Measurements from ENCODE around the gene ACER3. TPM values are rescaled to one million over a fixed set of nuclear protein-coding genes. Genes with fewer than 3 reads are reported as not detected.
"Not testable (repeated sequence)": the region's sequence is repeated elsewhere in the genome, so short reads cannot be mapped to it uniquely, and the experiment has no call there.

ACER3 gene
- 10 to 100 TPM; 10.5 to 10.9 TPM for total RNA-seq

DNA sequence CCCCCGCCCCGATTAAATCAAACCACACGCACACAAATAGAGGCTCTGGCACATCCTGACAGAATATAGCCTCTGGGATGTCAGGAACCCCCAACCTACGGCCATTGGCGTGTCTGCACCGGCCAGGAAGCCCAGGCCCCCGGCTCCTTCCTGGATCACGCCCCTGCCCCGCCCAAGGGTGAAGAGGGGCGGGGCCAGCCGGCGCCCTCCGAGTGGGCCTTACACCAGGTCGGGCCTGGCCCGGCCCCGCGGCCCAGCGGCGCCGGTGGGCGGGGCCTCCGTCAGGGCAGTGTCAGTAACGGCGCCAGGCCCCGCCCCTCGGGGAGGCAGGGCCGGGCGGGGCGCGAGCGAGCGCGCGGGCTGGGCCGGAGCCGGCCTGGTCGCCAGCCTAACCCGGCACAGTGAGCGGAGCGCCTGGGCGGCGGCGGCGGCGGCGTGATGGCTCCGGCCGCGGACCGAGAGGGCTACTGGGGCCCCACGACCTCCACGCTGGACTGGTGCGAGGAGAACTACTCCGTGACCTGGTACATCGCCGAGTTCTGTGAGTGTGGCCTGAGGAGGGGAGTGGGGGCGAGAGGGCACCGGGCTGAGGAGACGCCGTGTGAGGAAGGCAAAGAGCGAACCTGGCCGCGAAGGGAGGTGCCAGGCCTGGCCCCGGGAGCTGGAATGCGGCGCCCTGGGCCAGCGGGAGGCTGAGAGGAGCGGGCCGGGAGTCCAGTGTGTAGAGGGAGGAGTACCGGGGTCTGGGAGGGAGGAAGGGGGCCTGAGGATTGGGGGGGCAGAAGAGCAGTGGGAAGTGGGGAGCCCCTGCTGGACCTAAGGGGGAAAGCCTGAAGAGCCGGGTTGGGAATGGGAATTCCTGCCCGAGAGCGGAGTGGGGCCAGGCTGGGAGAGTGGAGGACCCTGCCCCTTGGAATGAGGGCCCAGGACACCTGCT is at the start of gene ACER3:
TSS of gene ACER3 (plus strand) at position 380 of the 937 bp plus-strand sequence. CDS start at position 439, 59 bp downstream.
- CTCF ChIA-PET = interaction anchor here (0.6 kb wide), 1 partner anchor 1280 kb away, joined by 3 read pairs; no protein-coding TSS in a partner anchor

DNA sequence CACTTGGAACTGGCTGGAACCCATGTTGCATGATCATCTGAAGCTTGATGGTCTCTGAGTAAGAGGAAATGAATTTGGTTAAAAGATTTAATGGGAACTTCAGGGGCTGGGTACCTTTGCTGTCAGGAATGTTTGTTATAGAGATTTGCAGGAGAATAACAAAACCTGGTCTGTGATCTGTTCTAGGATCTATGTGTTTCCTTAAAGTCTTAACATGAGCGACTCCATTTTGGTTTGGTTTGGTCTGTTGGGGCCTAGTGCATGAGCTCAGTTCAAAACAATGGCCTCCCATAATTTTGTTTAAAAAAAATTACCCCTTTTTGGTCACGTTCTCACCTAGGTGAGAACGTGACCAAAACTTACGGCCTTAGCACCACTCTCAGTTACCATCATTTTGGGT is 49.5 kb upstream of the ACER3 start:
- no peak overlapping the region for H3K27ac Mint-ChIP-seq
- H3K4me1 Mint-ChIP-seq (ENCODE audit: low read depth) = peaks cover 4% of the 10 kb centered on the region
- CTCF ChIA-PET = interaction anchor here (0.8 to 8.3 kb wide), 4 partner anchors 89 to 280 kb away, joined by 3 to 132 read pairs (median 15); no protein-coding TSS in a partner anchor
- no peak overlapping the region for H3K4me3 Mint-ChIP-seq
- POLR2A ChIA-PET = no interaction called here
- H3K36me3 Mint-ChIP-seq = peaks cover 6% of the 10 kb centered on the region
- peaks cover 23% of the 10 kb centered on the region for H3K27me3 Mint-ChIP-seq
- intact Hi-C loops (cut with micrococcal nuclease) = loop anchor here (2.0 to 5.0 kb wide), 2 partner anchors 50 to 281 kb away; partner anchors contain the start of gene ACER3
- H3K9me3 Mint-ChIP-seq = peaks cover 16% of the 10 kb centered on the region
- DNase-seq = no peak

More for the DNA sequence above, at the start of gene ACER3:
- intact Hi-C loops (cut with micrococcal nuclease) = loop anchor here (1.0 to 5.0 kb wide), 5 partner anchors 50 to 611 kb away; partner anchors contain the start of genes CAPN5 and PAK1
- Mint-ChIP-seq H3K27ac (no peak within 1 kb of the TSS), H3K4me1 (ENCODE audit: low read depth) (peaks cover 15% of the 10 kb centered on the region), H3K36me3 (no peaks in the 10 kb centered on the region), H3K27me3 (no peaks in the 10 kb centered on the region), H3K4me3 (peak within 1 kb of the TSS; percentile 80), H3K9me3 (no peaks in the 10 kb centered on the region)
- POLR2A ChIA-PET = no interaction called here
- peak; percentile 91 for DNase-seq

DNA sequence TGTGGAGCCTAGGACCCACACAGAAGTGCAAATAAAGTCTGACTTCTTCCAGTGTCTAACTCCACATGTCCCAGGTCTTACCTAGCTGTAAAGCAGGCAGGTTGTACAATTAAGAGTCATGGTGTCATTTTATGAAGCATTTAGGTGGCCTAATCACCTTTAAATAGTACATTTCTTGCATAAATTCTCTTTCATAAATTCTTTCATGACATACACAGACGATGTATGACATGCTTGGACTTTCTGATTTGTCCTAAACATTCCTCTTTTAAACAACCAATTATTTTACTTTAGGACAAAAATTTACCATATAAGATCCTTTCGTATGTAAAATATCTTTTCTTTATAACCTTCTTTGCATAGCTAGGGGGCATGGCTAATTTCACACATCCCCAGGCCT is 46.3 kb upstream of the ACER3 start:
- Mint-ChIP-seq H3K27me3 (peaks cover 9% of the 10 kb centered on the region), H3K4me3 (no peak overlapping the region), H3K36me3 (peaks cover 6% of the 10 kb centered on the region), H3K27ac (no peak overlapping the region), H3K9me3 (peaks cover 25% of the 10 kb centered on the region), H3K4me1 (ENCODE audit: low read depth) (peaks cover 4% of the 10 kb centered on the region)
- intact Hi-C loops (cut with micrococcal nuclease) = loop anchor here (5.0 kb wide), 1 partner anchor 278 kb away; no protein-coding TSS in a partner anchor
- no peak for DNase-seq
- ChIA-PET POLR2A (no interaction called here), CTCF (interaction anchor here (0.6 to 8.3 kb wide), 4 partner anchors 80 to 659 kb away, joined by 3 to 132 read pairs (median 5); no protein-coding TSS in a partner anchor)

DNA sequence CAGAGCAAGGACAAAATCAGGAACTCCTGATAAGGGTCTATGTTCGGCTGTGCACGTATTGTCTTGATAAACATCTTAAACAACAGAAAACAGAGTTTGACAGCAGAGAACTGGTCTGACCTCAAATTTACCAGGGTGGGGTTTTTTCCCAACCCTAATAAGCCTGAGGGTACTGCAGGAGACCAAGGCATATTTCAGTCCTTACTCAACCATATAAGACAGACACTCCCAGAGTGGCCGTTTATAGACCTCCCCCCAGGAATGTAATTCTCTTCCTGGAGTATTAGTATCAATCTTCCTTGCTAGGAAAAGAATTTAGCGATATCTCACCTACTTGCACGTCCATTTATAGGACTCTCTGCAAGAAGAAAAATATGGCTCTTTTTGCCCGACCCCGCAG is 45.0 kb upstream of the ACER3 start:
- H3K27me3 Mint-ChIP-seq; H3K27ac Mint-ChIP-seq; POLR2A ChIA-PET; H3K4me1 Mint-ChIP-seq (ENCODE audit: low read depth); H3K4me3 Mint-ChIP-seq; H3K36me3 Mint-ChIP-seq; intact Hi-C loops (cut with micrococcal nuclease); DNase-seq: not testable (repeated sequence)
- peaks cover 25% of the 10 kb centered on the region for H3K9me3 Mint-ChIP-seq
- CTCF ChIA-PET = interaction anchor here (2.3 kb wide), 1 partner anchor 81 kb away, joined by 6 read pairs; no protein-coding TSS in a partner anchor

DNA sequence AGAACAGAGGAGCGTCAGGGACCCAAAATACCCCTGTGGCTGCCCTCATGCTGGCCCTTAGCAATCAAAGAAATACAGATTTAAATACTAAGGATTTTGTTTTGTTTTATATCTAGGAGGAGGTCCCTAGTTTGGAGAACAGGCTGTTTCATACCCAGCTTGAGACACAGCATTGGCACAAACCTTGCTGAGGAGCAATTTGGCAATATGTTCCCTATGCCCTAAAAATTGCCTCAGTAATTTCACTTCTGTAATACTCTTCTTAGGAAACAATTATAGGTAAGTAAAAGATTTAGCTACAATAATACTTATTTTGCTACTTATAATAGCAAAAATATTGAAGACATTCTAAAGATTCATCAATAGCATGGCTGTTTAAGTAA is 40.5 kb upstream of the ACER3 start:
- Mint-ChIP-seq H3K27ac (no peak overlapping the region), H3K4me1 (ENCODE audit: low read depth) (peaks cover 9% of the 10 kb centered on the region), H3K27me3 (peaks cover 4% of the 10 kb centered on the region), H3K36me3 (peaks cover 6% of the 10 kb centered on the region), H3K4me3 (no peak overlapping the region), H3K9me3 (peaks cover 20% of the 10 kb centered on the region)
- intact Hi-C loops (cut with micrococcal nuclease) = no loop called here
- DNase-seq = no peak
- POLR2A ChIA-PET = no interaction called here
- CTCF ChIA-PET = interaction anchor here (3.0 kb wide), 1 partner anchor 99 kb away, joined by 13 read pairs; no protein-coding TSS in a partner anchor

DNA sequence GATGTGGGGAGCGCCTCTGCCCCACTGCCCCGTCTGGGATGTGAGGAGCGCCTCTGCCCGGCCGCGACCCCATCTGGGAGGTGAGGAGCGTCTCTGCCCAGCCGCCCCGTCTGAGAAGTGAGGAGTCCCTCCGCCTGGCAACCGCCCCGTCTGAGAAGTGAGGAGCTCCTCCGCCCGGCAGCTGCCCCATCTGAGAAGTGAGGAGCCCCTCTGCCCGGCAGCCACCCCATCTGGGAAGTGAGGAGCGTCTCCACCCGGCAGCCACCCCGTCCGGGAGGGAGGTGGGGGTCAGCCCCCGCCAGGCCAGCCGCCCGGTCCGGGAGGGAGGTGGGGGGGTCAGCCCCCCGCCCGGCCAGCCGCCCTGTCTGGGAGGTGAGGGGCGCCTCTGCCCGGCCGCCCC is 39.3 kb upstream of the ACER3 start:
- CTCF ChIA-PET = interaction anchor here (0.7 kb wide), 1 partner anchor 100 kb away, joined by 3 read pairs; no protein-coding TSS in a partner anchor
- DNase-seq; intact Hi-C loops (cut with micrococcal nuclease); H3K27ac Mint-ChIP-seq; POLR2A ChIA-PET; H3K9me3 Mint-ChIP-seq; H3K4me3 Mint-ChIP-seq; H3K36me3 Mint-ChIP-seq; H3K27me3 Mint-ChIP-seq: not testable (repeated sequence)
- peaks cover 12% of the 10 kb centered on the region for H3K4me1 Mint-ChIP-seq (ENCODE audit: low read depth)

DNA sequence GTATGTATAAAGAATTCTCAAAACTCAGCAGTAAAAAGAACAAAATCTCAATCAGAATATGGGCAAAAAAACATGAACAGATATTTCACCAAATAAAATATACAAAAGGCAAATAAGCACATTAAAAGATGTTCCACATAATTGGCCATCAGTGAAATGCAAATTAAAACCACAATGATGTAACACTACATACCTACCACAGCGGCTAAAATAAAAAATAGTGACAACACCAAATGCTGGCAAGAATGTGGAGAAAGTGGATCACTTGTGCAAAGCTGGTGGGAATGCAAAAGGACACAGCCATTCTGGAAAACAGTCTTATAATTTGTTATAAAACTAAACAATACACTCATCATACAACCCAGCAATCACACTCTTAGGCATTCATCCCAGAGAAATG is 38.3 kb upstream of the ACER3 start:
- no peaks in the 10 kb centered on the region for H3K27me3 Mint-ChIP-seq
- H3K4me1 Mint-ChIP-seq (ENCODE audit: low read depth) = peaks cover 12% of the 10 kb centered on the region
- H3K36me3 Mint-ChIP-seq = no peaks in the 10 kb centered on the region
- POLR2A ChIA-PET = no interaction called here
- no peak for DNase-seq
- no peak overlapping the region for H3K4me3 Mint-ChIP-seq
- CTCF ChIA-PET = no interaction called here
- intact Hi-C loops (cut with micrococcal nuclease) = no loop called here
- H3K9me3 Mint-ChIP-seq = no peaks in the 10 kb centered on the region
- no peak overlapping the region for H3K27ac Mint-ChIP-seq

DNA sequence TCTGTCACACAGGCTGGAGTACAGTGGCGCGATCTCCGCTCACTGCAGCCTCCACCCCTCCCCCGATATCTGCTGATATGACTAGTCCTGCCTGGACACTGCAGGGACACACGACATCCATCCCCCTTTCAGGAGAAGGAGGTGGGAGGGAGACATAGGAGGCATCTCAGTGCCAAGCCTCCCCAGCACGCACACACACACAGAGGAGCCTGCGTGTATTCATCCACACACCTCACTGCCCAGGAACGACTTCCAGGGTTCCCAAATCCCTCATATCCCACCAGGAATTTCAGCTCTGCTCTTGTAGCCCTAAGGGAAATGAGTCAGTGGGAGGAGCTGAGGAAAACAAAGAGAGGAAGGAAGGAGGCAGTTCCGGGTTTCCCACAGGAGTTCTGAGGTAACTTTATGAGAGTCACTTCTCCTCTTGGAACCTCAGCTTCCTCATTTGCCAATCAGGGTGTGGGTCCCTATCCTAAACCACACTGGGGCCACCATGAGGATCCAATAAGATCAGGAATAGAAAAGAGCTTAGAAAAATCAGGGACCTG is 37.2 kb upstream of the ACER3 start:
- H3K4me3 Mint-ChIP-seq = no peak overlapping the region
- H3K4me1 Mint-ChIP-seq (ENCODE audit: low read depth) = peaks cover 12% of the 10 kb centered on the region
- no peaks in the 10 kb centered on the region for H3K27me3 Mint-ChIP-seq
- POLR2A ChIA-PET = no interaction called here
- CTCF ChIA-PET = interaction anchor here (0.9 kb wide), 1 partner anchor 95 kb away, joined by 3 read pairs; no protein-coding TSS in a partner anchor
- H3K9me3 Mint-ChIP-seq = no peaks in the 10 kb centered on the region
- no peaks in the 10 kb centered on the region for H3K36me3 Mint-ChIP-seq
- no peak overlapping the region for H3K27ac Mint-ChIP-seq
- no peak for DNase-seq
- intact Hi-C loops (cut with micrococcal nuclease) = no loop called here

DNA sequence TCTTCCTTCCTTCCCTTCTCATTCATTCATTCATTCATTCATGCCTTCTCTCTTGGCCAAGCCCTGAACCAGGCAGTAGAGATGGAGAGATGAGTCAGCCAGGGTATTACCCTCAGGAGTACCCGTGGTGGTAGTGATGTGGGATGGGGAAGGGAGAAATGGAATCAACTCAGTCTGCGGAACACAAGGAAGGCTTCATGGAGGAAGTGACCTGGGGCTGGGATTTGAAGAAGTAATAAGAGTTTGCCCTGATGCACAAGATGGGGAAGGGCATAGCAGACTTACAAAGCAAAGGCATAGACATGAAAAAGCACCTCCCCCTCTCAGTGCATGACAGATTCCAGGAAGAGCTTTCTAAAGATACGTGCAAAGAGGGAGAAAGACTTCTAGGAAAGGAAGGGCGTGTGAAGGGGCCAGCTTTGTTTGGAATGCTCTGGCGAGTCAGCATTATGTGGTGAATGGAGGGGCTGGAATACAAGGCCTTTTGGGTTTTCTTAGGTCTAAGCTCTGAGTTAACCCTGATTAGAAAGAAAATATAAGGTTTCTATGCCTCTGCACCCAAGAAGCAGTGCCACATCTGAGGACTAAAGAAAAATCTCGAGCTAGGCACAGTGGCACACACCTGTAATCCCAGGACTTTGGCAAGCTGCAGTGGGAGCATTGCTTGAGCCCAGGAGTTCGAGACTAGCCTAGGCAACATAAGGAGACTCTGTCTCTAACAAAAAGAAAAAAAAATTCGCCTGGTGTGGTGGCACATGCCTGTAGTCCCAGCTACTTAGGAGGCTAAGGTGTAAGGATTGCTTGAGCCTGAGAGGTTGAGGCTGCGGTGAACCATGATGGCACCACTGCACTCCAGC is 36.4 kb upstream of the ACER3 start:
- Mint-ChIP-seq H3K9me3 (no peaks in the 10 kb centered on the region), H3K4me3 (no peak overlapping the region), H3K27me3 (no peaks in the 10 kb centered on the region), H3K4me1 (ENCODE audit: low read depth) (peaks cover 12% of the 10 kb centered on the region), H3K27ac (no peak overlapping the region), H3K36me3 (no peaks in the 10 kb centered on the region)
- ChIA-PET CTCF (interaction anchor here (0.9 kb wide), 1 partner anchor 94 kb away, joined by 3 read pairs; no protein-coding TSS in a partner anchor), POLR2A (no interaction called here)
- intact Hi-C loops (cut with micrococcal nuclease) = no loop called here
- no peak for DNase-seq

DNA sequence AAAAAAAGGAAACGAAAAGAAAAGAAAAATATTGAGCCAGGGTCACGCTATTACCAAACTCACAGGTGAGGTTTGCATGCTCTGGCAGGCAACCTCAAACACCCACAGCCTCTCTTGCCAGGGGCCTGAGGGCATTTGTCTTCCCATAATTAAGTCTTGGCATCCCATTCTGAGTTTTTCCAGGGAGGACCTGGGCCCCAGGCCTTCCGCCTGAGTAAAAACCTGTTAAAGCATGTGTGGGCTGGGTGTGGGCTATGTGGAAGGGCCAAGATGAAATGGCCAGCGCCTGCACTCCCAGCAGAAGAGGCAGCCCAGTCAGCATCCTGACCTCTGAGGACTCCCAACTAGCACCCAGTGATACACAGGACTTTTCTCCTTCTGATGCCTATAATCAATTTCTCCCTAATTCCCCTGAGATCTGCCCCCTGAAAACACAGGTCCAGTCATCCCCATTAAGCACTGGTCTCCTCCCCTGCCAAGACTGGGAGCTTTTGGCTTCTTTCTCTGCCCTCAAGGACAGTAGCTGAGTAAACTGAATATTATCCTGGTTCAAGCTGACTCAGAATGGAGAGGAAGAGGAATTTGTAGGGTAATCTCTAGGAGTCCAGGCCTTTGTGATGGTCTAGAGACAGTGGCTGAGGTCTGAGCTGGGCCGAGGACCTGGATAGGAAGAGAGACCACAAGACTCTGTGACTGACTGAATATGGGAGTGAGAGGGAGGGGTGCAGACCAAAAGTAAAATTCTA is 35.6 kb upstream of the ACER3 start:
- H3K36me3 Mint-ChIP-seq = no peaks in the 10 kb centered on the region
- no peaks in the 10 kb centered on the region for H3K27me3 Mint-ChIP-seq
- peaks cover 12% of the 10 kb centered on the region for H3K4me1 Mint-ChIP-seq (ENCODE audit: low read depth)
- no peak overlapping the region for H3K4me3 Mint-ChIP-seq
- no peaks in the 10 kb centered on the region for H3K9me3 Mint-ChIP-seq
- POLR2A ChIA-PET = no interaction called here
- DNase-seq = no peak
- CTCF ChIA-PET = interaction anchor here (0.9 kb wide), 1 partner anchor 95 kb away, joined by 3 read pairs; no protein-coding TSS in a partner anchor
- intact Hi-C loops (cut with micrococcal nuclease) = no loop called here
- H3K27ac Mint-ChIP-seq = no peak overlapping the region

DNA sequence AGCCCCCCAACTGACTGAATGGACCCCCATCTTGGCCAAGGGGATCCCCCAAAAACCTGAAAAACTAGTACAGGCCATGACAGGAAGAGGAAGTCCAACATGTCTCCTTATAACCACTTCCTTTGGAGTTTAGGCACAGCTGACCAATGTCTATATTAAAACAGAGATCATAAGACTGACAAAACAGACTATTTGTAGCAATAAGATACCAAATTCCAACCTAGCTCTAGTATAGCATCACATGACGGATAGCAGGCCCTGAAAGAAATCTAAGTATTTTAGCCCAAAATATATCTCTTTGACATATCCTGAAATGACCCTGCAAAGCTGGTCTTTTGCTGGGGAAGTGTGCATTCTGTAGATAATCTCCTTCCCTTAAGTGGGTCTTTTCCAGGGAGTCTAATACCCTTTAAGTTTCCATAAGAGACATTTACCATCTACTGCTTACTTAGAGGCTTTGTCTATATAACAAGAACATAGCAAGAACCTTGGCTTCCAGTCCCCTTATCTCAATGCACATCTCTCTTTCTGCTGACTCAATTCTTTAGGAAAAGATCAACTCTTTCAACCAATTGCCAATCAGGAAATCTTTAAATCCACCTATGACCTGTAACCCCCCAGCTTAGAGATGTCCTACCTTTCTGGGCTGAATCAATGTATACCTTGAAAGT is 34.9 kb upstream of the ACER3 start:
- Mint-ChIP-seq H3K27me3 (no peaks in the 10 kb centered on the region), H3K36me3 (no peaks in the 10 kb centered on the region), H3K4me1 (ENCODE audit: low read depth) (peaks cover 12% of the 10 kb centered on the region), H3K4me3 (no peak overlapping the region), H3K9me3 (no peaks in the 10 kb centered on the region), H3K27ac (no peak overlapping the region)
- ChIA-PET POLR2A (no interaction called here), CTCF (interaction anchor here (0.9 kb wide), 1 partner anchor 94 kb away, joined by 3 read pairs; no protein-coding TSS in a partner anchor)
- intact Hi-C loops (cut with micrococcal nuclease) = no loop called here
- no peak for DNase-seq

Measured in activated CD4-positive, alpha-beta memory T cell treated with anti-CD3 and anti-CD28 coated beads for 36 hours (primary cell).